Posterior vena cava (tissue), 2 donors: Measurements from ENCODE around the gene IL13RA1. TPM values are rescaled to one million over a fixed set of nuclear protein-coding genes. Genes with fewer than 3 reads are reported as not detected.
"Not testable (repeated sequence)": the region's sequence is repeated elsewhere in the genome, so short reads cannot be mapped to it uniquely, and the experiment has no call there.

Source experiments
- DNase-seq: peaks from one replicate; pipeline ENCODE4 v3.0.0-alpha.2; 2020; ENCODE audit warnings: low spot score
- intact Hi-C, 2 donors: fragments of 100-400 bp; cut with DNase I; formaldehyde crosslinking; loops; one replicate each; pipeline versions ENCODE4 v1.14.1 to v1.14.2; 2022 to 2023
- total RNA-seq, 2 donors: library from RNA; stranded (reverse); fragmentation: NEBNext Ultra II Directional; extraction: Animal tissue kit (Norgen Biotek cat#: 25700); gene quantifications; one replicate each; pipeline ENCODE4 v1.2.1, GENCODE V29; 2021
- donor health status: DM: yes; HTN: yes; CAD: no.
- donor health status: DM: yes; HTN: yes; CAD: no.

The IL13RA1 gene
- total RNA-seq, 2 donors from 2014 or later: 54.1 to 79.0 TPM

- intact Hi-C loops: no loop called here
These were observed 2.6 kb upstream of the IL13RA1 start for GRCh38 chrX:118724775-118725174.

DNA sequence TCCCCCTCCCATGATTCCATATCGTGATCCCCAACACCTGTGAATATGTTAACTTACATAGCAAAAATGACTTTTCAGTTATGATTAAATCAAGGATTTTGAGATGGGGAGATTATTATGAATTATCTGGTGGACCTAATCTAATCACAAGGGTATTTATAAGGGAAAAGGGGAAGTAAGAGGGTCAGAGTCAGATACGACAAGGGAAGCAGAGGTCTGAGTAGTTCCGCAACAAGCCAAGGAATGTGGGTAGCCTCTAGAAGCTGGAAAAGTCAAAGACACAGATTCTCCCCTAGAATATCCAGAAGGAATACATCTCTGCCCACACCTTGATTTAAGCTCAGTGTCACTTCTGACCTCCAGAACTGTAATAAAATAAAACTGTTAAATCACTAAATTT, 1.0 kb upstream of the IL13RA1 start:
- DNase-seq: no peak
- intact Hi-C loops: no loop called here

More at GRCh38 chrX:118724775-118725174, 2.6 kb upstream of the IL13RA1 start:
- DNase-seq: no peak

- DNase-seq: peak; percentile 86
- intact Hi-C loops: no loop called here
These were observed 407 bp downstream of the IL13RA1 start for GRCh38 chrX:118727686-118728339.

DNA sequence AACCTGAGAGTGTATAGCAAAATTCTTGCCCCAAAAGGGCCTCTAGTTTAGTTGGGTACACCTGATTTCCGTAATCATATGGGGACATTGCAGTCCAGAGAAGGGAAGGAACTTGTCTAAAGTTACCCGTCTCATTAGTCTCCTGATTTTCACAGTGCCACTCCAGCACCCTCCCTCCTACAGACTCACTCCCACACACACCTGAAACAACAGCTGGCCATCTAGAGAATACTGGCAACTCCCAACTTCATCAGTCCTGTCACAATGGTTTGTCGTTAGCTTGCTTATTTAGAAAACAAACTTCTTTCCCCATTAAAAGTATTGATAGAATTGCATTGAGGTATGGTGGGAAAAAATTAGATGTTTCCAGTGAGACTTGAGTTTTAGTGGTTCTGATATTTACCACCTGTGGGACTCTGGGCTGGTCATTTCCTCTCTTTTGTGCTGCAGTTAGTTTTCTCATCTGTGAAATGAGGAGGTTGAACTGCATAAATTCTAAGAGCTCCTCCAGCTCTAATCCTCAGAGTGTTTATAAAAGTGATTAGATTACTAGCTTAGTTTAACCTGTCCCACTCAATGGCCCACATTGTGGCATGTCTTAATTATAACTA, 1.7 kb downstream of the IL13RA1 start:
- intact Hi-C loops: no loop called here
- DNase-seq: no peak

DNA sequence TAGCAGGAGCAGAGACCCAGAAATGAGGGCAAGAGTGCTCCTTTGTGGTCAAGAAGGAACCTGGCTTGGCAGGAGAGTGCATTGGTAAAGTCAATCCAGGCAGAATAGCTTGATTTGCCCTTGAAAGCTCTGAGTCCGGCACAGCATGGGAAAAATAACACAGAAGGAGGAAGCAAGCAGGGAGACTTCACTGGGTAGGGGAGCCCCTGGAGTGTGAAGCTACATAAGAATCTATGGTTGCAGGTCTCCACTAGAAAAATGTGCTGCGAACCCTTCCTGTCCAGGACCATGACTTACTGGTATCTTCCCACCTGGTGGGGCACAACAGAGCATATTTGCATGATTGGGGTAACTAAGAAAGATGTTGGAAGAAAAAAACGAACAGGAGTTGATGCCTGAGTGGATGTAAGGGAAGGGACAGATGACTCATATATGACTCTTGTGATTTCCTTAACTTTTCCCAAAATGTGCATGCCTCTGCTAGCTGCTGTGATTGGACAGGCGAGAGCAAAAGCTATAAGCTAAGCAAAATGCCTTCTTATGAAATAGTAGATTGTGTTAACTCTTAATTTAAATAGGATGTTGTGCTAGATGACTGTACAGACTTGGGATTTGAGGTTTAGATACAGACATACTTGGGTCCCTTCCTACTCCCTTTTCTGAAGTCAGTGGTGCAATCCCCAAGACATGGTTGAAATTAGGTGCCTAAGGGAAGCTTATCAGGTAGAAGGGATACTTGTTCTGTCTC, 3.3 kb downstream of the IL13RA1 start:
- intact Hi-C loops: no loop called here
- no peak for DNase-seq

DNA sequence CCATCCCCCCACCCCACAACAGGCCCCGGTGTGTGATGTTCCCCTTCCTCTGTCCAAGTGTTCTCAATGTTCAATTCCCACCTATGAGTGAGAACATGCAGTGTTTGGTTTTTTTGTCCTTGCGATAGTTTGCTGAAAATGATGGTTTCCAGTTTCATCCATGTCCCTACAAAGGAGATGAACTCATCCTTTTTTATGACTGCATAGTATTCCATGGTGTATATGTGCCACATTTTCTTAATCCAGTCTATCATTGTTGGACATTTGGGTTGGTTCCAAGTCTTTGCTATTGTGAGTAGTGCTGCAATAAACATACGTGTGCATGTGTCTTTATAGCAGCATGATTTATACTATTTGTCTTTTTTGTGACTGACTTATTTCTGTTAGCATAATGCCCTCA, 5.1 kb downstream of the IL13RA1 start:
- intact Hi-C loops, DNase-seq: not testable (repeated sequence)

GRCh38 chrX:118734909-118735308, 7.5 kb downstream of the IL13RA1 start:
- intact Hi-C loops: no loop called here
- no peak for DNase-seq

GRCh38 chrX:118736394-118737010, 9.1 kb downstream of the IL13RA1 start:
- DNase-seq: no peak
- intact Hi-C loops: no loop called here

GRCh38 chrX:118739577-118739976, 12.2 kb downstream of the IL13RA1 start:
- DNase-seq: no peak
- intact Hi-C loops: no loop called here

DNA sequence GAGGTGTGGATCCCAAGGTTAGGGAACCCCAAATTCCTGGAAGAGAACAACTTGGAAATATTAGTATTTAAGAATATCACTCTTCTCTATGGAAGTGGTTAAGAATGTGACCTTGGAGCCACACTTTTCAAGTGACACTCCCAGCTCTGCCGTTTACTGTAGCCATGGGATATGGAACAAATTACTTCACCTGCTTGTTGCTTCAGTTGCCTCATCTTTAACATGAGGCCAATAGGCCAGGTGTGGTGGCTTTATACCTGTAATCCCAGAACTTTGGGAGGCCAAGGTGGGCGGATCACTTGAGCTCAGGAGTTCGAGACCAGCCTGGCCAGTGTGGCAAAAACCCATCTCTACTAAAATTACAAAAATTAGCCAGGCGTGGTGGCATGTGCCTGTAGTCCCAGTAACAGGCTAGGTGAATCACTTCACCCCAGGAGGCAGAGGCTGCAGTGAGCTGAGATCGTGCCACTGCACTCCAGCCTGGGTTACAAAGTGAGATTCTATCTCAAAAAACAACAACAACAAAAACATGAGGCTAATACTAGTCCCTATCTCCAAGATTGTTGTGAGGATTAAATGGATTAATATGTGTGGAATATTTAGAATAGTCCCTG, 13.0 kb downstream of the IL13RA1 start:
- intact Hi-C loops: no loop called here
- no peak for DNase-seq

GRCh38 chrX:118742176-118742575, 14.8 kb downstream of the IL13RA1 start:
- intact Hi-C loops: no loop called here
- no peak for DNase-seq

- intact Hi-C loops: no loop called here
These were observed 18.2 kb downstream of the IL13RA1 start for GRCh38 chrX:118745570-118745969.

GRCh38 chrX:118751950-118752783, 24.8 kb downstream of the IL13RA1 start:
- intact Hi-C loops: no loop called here
- DNase-seq: no peak

More at GRCh38 chrX:118745570-118745969, 18.2 kb downstream of the IL13RA1 start:
- DNase-seq: no peak

DNA sequence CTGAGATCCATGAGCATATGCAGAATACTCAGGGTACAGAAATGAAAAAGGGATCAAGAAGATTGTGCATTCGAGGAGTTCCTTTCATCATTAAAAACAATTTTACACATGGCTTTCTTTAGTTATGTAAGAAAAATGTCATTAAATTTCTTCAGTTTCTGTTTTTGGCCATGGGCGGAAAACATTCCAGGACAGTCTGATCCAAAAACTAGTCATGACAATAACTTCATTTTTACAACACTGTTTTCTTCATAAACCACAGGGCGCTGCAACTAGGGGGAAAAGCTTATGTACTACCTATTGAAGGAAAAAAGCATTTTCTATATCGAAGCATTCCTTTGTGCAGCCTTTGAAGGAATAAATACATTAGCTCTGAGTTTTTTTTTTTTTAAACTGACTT, 28.2 kb downstream of the IL13RA1 start:
- no peak for DNase-seq
- intact Hi-C loops: no loop called here

- intact Hi-C loops: no loop called here
- DNase-seq: no peak
These were observed 28.7 kb downstream of the IL13RA1 start for GRCh38 chrX:118756101-118756500.

- no peak for DNase-seq
- intact Hi-C loops: no loop called here
These were observed 31.1 kb downstream of the IL13RA1 start for GRCh38 chrX:118758511-118758910.

DNA sequence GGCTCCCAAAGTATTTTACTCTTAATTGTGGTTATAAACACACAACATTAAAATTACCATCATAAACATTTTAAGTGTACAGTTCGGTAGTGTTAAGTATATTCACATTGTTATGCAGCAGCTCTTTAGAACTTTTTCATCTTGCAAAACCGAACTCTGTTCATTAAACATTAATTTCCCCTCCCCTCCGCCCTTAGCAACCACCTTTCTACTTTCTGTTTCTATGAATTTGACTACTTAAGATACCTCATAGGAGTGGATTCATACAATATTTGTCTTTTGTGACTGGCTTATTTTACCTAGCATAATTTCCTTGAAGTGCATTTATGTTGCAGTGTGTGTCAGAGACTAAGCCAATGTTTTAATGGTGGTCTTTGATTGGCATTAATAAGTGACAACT, 32.6 kb downstream of the IL13RA1 start:
- intact Hi-C loops: no loop called here
- DNase-seq: no peak

DNA sequence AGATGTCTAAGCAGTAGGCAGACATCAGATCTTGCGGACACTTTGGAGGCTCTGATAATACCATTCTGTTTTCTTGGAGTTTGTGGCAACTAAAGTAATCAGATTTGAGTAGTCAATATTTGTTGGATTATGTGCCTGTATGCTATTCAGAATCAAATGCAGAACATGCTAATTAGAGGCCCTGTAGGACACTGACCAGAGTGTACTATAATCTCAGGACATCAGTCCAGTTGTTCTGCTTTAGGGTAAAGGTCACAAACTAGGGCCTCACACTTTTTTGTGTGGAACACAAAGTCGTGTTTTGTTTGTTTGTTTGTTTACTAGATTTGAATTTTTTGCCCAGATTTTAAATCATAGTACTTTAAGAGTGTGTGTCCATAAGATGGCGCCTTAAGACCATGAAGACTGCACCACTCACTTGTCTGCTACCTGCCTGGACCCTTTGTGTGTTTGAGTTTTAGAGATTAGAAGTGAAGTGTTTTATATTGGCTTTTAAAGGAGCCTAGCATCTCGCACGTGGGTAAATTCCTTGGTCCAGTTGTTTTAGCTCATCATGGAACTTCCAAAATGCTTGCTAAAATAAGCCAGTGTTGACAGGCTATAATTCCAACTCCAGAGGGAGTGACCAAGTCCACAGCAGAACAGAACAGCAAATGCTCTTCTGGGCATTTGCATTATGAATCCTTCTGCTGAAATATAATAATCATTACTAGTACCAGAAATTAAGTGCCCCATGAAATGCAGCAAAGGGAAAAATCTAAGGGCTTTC, 34.7 kb downstream of the IL13RA1 start:
- no peak for DNase-seq
- intact Hi-C loops: no loop called here
